PC-3 (cell line): ENCODE results near the gene ST6GALNAC5.

ENCODE experiments used
- EZH2 ChIP-seq: fragments of 300-600 bp; sonication (generic); IDR thresholded peaks from one replicate; pipeline ENCODE4 v1.6.1; 2017; ENCODE audit warnings: antibody characterized with exemption, mild to moderate bottlenecking, low read length; ENCODE audit not compliant: unreplicated experiment
- EZH2phosphoT487 ChIP-seq: fragments of 300-600 bp; sonication (generic); IDR thresholded peaks from 2 replicates; pipeline ENCODE4 v1.6.1; 2018; ENCODE audit warnings: mild to moderate bottlenecking, antibody characterized with exemption, low read length, borderline replicate concordance
- TF ChIP-seq, protein P1 (sequence below): fragments of 300-600 bp; sonication (generic); conservative IDR thresholded peaks from 2 replicates; pipeline ENCODE4 v1.5.1; 2017; ENCODE audit warnings: antibody characterized with exemption, low read depth, mild to moderate bottlenecking, low read length

- no peak for TF ChIP-seq EZH2
- TF ChIP-seq, protein P1, sequence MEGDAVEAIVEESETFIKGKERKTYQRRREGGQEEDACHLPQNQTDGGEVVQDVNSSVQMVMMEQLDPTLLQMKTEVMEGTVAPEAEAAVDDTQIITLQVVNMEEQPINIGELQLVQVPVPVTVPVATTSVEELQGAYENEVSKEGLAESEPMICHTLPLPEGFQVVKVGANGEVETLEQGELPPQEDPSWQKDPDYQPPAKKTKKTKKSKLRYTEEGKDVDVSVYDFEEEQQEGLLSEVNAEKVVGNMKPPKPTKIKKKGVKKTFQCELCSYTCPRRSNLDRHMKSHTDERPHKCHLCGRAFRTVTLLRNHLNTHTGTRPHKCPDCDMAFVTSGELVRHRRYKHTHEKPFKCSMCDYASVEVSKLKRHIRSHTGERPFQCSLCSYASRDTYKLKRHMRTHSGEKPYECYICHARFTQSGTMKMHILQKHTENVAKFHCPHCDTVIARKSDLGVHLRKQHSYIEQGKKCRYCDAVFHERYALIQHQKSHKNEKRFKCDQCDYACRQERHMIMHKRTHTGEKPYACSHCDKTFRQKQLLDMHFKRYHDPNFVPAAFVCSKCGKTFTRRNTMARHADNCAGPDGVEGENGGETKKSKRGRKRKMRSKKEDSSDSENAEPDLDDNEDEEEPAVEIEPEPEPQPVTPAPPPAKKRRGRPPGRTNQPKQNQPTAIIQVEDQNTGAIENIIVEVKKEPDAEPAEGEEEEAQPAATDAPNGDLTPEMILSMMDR: no peak
- no peak for TF ChIP-seq EZH2phosphoT487
These were observed 180.8 kb downstream of the ST6GALNAC5 start for GRCh38 chr1:77047978-77048614.
